CD4-positive, alpha-beta T cell treated with Interleukin-15 for 1 hour (primary cell): ENCODE data around the gene XPO6.

Source experiments
- DNase-seq: peaks from one replicate; pipeline ENCODE4 v3.0.0-alpha.2; 2020

XPO6 gene

DNA sequence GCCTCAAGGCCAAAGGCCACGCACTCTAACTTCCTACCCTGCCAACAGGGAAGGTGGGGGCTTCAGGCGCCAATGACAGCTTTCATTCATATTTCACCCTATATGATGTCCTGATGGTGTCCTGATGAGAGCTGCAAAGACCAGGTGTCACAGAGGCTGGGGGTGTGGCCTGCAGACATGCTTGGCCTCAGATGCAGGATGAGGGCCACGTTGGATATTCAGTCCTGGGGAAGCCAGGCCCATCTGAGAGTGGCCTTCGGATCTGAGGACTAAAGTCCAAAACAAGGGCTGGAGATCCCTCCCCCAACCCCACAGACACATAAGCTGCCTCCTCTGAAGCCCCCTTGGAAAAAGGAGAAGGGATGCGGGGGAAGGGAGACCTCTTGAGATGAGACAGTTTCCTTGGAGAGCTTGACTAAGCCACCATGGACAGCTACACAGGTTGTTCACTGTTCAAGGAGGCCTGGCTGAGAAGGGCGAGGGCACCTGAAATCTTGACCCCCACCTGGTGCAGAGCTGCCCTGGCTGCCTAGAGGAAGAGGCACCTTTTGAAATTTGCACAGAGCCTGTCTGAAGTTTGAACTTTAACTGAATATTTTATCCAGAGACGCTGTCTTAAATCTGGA lies 124.0 kb downstream of the XPO6 start:
- DNase-seq, result no peak

DNA sequence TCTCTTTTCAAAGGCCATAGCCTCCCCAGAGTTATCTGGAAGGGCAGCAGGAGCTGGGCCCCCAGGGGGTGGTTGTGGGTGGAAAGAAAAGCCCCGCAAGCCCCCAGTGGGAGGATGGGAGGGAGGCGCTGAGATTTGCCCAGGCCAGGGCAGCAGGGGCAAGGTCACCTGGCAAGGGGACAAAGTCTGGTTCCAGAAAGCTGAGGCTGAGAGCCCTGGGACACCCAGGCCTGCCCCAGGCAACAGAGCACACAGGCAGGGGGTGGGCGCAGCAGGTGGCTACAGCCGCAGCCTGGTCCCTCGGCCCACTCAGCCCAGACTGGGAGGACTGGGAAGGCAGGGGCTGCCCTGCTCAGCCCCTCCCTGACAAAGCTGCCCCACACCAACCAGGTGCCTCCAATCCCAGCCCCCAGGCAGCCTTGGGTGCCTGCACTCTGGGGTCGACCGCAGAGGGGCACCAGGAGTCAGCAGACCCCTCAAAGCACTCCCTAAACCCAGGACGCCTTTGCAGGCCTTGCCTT lies 124.6 kb downstream of the XPO6 start:
- no peak for DNase-seq

DNA sequence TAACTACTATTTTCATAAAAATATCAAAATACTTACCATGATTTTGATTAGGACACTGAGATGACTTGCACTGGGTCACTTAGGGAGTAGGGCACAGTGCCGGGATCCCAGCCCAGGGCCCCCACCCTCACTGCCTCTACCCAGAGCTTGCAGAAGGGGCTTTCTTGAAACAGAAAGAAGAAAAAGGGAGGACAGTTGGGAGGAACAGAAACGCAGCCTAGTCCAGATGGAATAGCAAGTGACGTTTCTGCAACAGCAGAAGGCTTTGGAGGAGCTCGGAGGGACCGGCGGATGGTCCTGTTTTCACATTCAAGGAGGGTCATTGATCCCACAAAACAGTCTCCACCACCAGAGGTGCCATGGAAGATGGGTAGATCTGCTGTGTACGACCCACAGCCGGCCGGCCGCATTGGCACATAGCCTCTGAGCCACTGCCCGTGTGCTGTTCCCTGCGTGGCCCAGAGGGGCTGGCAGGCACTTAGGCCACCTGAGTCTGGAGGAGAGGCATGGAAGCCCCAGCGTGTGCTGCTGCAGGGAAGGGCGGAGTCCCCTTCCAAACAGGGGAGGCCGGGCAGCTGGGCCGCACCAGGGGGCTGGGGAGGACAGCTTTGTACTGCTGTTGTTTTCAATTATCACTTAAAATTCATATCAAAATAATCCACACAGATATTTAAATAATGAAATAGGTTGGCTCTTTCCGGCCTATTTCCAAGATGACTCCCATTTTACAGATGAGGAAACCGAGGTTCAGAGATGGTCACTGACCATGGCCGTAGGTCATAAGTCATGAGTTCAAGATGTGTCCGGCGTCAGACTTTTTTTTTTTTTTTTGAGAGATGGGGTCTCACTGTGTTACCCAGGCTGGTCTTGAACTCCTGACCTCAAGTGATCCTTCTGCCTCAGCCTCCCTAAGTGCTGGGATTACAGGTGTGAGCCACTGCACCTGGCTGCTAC lies 125.3 kb downstream of the XPO6 start:
- no peak for DNase-seq

GRCh38 chr16:28085389-28086171 lies 126.2 kb downstream of the XPO6 start:
- no peak for DNase-seq

GRCh38 chr16:28084209-28084608 lies 127.6 kb downstream of the XPO6 start:
- DNase-seq, result no peak

GRCh38 chr16:28082624-28083023 lies 129.1 kb downstream of the XPO6 start:
- DNase-seq, result no peak

DNA sequence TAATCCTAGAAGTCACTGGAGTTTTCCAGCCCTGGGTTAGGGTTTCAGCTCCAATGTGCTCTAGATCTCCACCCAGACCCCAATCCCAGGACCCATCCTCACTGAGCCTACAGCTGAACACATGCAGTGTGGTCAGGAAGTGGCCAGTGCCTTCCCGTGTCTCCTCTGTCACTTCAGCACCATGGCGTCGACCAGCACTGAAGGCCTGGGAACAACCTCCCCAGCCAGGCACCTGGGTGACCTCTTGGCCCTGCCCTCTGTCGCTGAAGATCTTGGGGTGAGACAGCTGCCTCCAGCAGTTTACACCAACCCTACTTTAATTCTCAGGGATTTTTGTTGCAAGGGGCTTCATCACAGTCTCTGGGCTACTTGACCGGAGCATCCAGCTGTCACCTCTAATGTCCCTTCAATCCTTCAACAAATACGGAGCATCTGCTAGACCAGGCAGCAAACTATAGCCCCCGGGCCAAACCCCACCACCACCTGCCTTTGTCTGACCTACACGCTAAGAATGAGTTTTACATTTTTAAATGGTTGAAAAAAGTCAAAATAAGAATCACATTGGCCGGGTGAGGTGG lies 130.3 kb downstream of the XPO6 start:
- no peak for DNase-seq

- no peak for DNase-seq
Measured at GRCh38 chr16:28078261-28078660, 133.5 kb downstream of the XPO6 start.

DNA sequence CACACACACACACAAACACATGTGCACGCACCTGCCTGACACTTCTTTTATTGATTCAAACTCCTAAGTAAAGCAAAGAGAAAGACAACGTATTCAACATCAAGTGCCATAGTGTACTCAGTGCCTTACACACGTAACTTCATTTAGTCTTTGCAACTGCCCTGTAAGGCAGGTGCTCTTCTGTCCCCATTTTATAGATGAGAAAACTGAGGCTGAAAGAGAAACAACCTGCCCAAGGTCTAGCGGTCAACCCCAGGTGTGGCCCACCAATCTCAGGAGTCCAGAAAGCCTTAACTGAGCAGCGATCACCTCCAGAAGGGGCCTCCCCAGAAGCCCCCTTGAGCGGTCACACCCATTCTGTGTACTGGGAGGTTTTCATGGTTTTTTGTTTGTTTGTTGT lies 137.9 kb downstream of the XPO6 start:
- no peak for DNase-seq

DNA sequence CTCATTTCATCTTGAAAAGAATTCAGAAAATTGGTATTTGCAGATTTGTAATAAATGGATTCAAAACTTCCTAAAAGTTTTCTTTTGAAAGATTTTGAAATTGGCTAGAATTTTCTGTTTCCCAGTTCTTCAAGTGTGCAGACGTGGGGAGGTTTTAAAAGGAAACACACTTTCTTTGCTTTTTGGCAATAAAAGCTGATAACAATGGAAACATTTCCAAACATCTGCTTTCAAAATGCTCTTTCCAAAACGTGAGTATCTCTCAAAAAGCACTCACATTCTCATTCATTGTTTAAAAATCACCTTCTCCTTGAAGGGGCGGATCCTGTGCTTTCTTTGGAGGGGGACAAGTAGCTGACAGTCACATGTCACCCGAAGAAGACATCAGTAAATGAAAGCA lies 139.7 kb downstream of the XPO6 start:
- DNase-seq, result no peak

GRCh38 chr16:28069971-28070794 lies 141.6 kb downstream of the XPO6 start:
- no peak for DNase-seq

DNA sequence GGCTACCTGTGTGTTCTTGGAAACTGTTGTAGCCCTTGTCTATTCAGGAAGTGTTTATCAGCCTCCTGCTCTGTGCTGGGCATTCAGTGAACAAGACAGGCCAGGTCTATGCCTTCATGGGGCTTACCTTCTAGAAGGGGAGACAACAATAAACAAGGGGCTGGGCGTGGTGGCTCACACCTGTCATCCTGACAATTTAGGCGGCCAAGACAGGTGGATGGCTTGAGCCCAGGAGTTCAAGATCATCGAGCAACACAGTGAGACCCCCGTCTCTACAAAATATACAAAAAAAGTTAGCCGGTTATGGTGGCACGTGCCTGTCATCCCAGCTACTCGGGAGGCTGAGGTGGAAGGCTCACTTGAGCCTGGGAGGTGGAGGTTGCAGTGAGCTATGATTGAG lies 142.8 kb downstream of the XPO6 start:
- DNase-seq, result no peak

DNA sequence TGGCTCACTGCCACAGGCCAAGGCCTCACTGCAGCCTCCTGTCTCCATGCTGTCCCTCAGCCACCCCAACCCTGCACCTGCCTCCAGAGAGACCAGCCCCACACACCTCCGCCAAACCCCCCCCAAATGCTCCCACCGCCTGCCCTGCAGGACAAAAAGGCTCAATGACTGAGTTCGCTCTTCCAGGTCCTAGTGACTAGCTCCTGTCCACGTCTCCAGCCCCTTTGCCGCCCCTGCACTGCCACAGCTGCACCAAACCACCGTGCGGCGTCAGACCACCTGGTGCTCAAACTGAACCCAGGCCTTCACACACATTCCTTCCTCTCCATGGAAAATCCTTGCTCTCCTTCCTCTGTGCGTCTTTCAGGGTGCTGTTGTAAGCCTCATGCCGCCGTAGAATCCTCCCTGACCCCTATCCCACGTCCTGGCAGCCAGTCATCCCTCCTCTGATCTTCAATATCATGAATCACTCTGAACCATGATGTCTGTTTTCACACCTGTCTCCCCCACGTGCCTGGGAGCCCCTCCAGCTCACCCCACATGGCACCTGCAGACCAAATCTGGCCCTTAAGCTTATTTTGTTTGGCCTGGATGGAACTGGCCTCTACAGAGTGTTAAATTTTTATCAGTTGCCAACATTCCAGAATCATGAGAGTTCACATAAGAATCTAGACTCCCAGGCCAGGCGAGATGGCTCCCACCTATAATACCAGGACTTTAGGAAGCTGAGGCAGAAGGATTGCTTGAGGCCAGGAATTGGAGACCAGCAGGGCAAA lies 144.0 kb downstream of the XPO6 start:
- DNase-seq, result no peak

DNA sequence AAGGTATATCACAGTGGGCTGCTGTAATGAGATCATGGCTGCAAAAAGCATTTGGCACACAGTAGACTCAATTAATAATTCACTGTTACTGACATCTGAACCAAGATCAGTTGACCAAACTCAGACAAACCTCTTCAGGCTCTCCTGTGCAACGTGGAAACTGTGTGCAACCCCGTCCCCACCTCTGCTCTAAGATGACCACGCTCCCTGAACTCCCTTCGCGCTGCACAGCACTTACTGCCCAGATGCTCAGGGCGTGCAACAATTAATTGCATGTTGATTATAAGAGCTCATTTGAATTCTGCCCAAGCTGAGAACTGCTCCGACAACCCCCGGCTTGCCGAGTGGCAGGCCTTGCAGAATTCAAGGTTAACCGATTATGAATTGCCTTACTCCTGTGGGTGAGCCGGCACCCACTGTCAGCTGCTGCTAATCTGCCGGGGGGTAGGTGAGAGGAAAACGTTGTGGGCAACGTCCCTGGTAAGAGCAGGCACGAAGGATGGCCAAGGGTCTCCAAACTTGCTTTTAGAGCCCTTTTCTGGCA lies 147.0 kb downstream of the XPO6 start:
- DNase-seq, result no peak

DNA sequence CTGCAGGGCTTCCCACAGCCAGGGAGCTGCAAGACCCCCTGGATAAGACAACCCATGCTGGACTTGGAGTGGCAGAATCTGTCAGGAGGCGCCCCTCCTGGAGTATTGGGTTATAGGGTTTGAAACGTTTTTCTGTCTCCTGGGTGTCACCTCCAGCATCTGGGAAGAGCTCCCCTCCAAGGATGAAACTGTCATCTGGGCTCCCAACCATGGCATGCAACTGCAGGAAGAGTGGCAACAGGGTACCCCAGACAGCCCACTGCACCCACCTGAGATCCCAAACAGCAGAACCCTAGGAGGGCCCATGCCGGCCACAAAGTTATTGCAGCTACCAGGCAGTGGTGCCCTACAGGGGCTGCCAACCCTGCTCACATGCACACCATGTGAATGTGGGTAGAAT lies 147.6 kb downstream of the XPO6 start:
- no peak for DNase-seq

- DNase-seq, result no peak
Measured at GRCh38 chr16:28063591-28064061, 148.1 kb downstream of the XPO6 start, which contains the start of gene GSG1L. Gene GSG1L, minus strand, starts transcription at chr16:28063714. Its CDS starts 290 bp downstream, at chr16:28063424.

- DNase-seq, result no peak
Measured at GRCh38 chr16:28062847-28063521, 148.8 kb downstream of the XPO6 start.

- no peak for DNase-seq
Measured at GRCh38 chr16:28062261-28062846, 149.4 kb downstream of the XPO6 start.

DNA sequence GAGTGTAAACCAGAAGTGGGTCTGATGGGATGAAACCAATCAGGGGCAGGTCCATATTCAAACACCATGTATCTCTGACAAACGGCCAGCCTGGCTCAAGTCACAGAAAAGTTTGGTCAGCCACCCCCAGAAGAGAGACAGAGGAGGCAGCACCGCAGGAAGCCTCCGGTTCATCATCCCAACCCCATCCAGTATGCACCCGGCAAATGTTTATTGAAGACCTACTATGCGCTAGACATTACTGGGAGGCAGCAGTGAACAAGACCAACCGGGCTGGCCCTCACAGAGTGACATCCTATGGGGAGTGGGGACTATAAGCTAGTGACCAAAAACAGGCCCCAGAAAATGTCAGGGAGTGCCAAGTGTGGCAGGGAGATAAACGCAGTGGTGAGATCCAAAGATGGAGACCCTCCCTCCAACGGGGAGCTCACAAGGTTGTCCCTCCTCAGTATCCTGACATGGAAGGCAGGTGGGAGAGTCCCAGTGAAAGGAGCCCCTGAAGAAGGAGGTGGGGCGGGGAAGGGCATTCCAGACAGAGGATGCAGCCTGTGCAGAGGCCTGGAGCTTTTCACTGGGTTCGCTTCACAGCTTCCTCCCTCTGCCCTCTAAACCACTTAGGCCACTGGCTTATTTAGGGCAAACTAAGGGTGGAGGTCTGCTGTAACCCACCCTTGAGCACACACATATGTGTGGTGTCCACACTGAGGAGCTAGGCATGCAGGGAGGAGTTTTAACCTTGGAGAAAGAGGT lies 150.2 kb downstream of the XPO6 start:
- no peak for DNase-seq
